GM19240 (cell line): Measurements from ENCODE around the gene MTMR12.

Experiments
- DNase-seq: peaks from one replicate; pipeline ENCODE4 v3.0.0; 2011; ENCODE audit warnings: low spot score; ENCODE audit not compliant: insufficient read length

The MTMR12 gene

GRCh38 chr5:32312595-32313332 is at the start of gene MTMR12:
MTMR12 (minus strand) TSS chr5:32312939; CDS start chr5:32312838, 101 bp downstream.
- peak; percentile 98 for DNase-seq

GRCh38 chr5:32362527-32362926 is 49.8 kb upstream of the MTMR12 start:
- no peak for DNase-seq

GRCh38 chr5:32360906-32361305 is 48.2 kb upstream of the MTMR12 start:
- DNase-seq = no peak

GRCh38 chr5:32358611-32359010 is 45.9 kb upstream of the MTMR12 start:
- DNase-seq = no peak

GRCh38 chr5:32357658-32358057 is 44.9 kb upstream of the MTMR12 start:
- DNase-seq = no peak

GRCh38 chr5:32355686-32356085 is 42.9 kb upstream of the MTMR12 start:
- no peak for DNase-seq

GRCh38 chr5:32353420-32353819 is 40.7 kb upstream of the MTMR12 start:
- DNase-seq = no peak

- no peak for DNase-seq
Measured at GRCh38 chr5:32352685-32353084, 39.9 kb upstream of the MTMR12 start.

- DNase-seq = no peak
Measured at GRCh38 chr5:32346869-32347268, 34.1 kb upstream of the MTMR12 start.

GRCh38 chr5:32343058-32343672 is 30.4 kb upstream of the MTMR12 start:
- DNase-seq = no peak

- DNase-seq = no peak
Measured at GRCh38 chr5:32342656-32343055, 29.9 kb upstream of the MTMR12 start.

- no peak for DNase-seq
Measured at GRCh38 chr5:32339878-32340277, 27.1 kb upstream of the MTMR12 start.

- DNase-seq = no peak
Measured at GRCh38 chr5:32339198-32339597, 26.5 kb upstream of the MTMR12 start.

GRCh38 chr5:32332966-32333365 is 20.2 kb upstream of the MTMR12 start:
- DNase-seq = no peak

GRCh38 chr5:32332361-32332760 is 19.6 kb upstream of the MTMR12 start:
- DNase-seq = no peak

- no peak for DNase-seq
Measured at GRCh38 chr5:32331935-32332274, 19.2 kb upstream of the MTMR12 start.

- no peak for DNase-seq
Measured at GRCh38 chr5:32331217-32331934, 18.6 kb upstream of the MTMR12 start.

- no peak for DNase-seq
Measured at GRCh38 chr5:32330126-32330971, 17.6 kb upstream of the MTMR12 start.

GRCh38 chr5:32329395-32329834 is 16.7 kb upstream of the MTMR12 start:
- DNase-seq = peak; percentile 76

- no peak for DNase-seq
Measured at GRCh38 chr5:32326216-32326772, 13.6 kb upstream of the MTMR12 start.

GRCh38 chr5:32325616-32326015 is 12.9 kb upstream of the MTMR12 start:
- no peak for DNase-seq
